NCI-H2227 treated with DMSO at 0.1 percent for 48 hours (cell line): ENCODE results near the gene ITGA8.
"Not testable (repeated sequence)": the region's sequence is repeated elsewhere in the genome, so short reads cannot be mapped to it uniquely, and the experiment has no call there.

Experiments
- DNase-seq: peaks from one replicate; lab custom pipeline; 2025; lab: John Stamatoyannopoulos, UW

ITGA8 gene

DNA sequence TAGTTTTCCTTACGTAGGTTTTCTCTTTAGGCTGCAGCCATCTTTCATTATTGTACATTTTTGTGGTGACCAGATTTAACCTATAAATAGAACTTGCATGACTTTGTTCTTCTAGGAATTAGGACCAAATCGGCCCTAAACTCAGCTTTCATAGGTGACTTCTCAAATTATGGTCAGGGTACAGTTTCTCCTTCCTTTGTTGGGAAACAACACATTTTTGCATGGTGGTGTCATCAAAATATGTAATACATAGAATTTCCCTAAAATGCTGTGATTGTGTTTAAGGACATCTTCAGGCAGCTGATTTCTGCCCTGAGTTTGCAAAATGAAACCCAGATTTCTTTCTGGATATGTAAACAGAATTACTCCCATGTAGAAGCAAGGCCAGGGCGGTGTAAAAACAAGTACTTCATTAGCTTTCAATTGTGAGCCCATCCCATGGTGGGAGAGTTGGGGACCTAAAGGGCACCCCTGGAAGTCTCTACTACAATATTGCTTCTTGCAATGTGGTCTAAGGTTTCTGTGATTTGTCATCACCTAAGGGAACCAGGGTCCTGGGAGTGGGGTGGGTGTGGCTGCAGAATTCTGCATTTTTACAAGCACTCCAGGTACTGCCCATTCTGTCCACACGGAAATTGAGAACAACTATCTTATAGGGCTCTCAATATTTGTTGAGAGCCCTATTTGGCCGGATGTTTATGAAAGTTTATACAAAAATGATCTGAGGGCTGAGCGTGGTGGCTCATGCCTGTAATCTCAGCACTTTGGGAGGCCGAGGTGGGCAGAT is 227.7 kb downstream of the ITGA8 start:
- DNase-seq: no peak

GRCh38 chr10:15489431-15489830 is 230.3 kb downstream of the ITGA8 start:
- DNase-seq: no peak

DNA sequence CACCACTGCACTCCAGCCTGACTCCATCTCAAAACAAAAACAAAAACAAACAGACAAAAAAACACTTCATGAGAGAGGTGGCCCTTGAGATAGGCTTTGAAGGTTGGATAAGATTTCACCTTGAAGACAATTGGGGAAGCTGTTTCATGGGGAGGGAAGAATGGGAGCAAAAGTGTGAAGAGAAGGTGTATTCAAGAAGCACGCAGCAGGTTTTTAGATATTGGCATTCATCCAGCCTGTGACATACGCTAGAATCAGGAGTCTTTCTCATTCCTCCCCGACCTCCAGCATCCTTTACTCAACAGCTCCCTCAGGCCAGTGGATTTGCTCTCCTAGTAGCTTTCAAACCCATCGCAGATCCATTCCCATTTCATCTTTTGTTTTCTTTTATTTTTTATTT is 232.3 kb downstream of the ITGA8 start:
- DNase-seq: no peak

DNA sequence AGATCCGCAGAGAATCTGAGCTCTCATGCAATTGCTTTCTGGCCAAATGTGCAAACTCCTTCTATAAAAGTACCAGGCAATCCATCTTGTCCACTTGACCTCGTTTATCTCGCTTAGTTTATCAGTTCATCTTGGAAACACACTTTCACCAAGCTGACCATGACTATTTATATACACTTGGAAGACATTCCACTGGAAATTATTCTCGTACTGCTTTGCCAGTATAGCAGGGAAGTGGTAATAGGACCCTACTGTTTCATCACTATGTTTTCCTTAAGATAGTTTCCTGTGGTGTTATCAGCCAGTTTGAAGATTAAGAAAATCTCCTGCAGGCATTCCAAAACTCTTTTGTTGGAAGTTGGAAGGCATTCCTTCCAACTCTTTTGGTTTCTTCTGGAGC is 233.3 kb downstream of the ITGA8 start:
- no peak for DNase-seq

DNA sequence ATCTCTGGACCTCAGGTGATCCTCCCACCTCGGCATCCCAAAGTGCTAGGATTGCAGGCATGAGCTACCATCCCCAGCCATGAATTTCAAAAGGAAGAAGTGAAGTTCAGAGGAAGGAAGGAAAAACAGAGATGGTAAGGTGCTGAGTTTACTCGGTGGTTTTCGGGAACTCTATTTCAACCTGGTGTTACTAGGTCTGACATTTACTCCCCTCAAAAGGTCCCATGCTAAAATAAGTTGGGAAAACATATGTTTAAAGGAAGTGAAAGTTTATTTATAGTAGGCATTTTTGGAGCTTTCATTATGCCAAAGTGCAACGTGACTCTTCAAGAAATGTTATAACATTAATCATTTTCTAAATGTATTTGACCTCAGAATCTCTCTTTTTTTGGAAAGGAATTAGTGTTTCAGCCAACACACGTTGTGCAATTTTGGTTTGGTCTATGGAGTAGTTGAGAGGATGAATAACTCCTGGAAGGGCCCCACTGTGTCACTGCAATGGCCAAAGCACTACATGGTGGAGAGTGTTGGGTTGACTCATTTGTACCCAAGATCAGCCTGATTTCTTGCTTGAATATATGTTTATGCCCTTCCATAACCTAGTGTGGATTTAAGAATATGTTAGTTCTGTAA is 233.9 kb downstream of the ITGA8 start:
- no peak for DNase-seq

- no peak for DNase-seq
Observed at GRCh38 chr10:15485027-15485426, 234.7 kb downstream of the ITGA8 start.

GRCh38 chr10:15484128-15484527 is 235.6 kb downstream of the ITGA8 start:
- no peak for DNase-seq

DNA sequence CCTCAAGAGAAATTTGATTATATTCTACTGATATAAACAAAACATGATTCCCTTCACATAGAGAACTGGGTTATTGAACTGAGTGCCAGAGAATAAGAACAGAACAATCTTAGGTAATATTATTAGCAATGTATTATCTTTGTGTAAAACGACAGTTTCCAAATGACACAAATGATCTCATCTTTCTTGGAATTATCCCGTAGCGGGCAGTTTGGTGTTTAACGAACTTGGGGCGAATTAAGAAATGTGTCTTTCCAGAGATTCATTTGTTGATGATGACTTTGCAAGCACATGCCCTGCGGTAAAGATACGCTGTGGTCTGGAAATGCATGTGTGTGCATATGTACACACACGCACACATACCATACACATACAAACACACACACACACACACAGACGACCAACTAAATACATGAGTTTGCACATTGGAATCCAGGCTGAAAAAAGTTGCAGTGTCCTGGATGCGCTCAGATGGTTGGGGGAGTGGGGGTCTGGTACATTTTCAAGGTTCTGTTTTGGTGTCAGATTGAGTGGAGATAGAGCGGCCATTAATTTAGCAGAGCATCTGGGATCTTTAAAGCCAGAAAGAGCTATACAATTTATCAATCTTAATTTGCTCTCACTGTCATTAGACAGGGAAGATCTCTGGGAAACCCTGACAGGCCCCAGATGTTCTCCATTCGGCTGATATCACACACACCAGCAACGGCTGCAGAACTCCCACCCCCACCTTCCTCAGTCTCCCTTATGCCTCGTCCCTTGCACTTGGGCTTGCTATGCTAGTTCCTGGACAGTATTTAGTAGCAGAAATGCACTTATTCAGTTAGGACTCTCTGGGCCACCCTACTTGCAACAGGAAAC is 236.3 kb downstream of the ITGA8 start:
- DNase-seq: no peak

DNA sequence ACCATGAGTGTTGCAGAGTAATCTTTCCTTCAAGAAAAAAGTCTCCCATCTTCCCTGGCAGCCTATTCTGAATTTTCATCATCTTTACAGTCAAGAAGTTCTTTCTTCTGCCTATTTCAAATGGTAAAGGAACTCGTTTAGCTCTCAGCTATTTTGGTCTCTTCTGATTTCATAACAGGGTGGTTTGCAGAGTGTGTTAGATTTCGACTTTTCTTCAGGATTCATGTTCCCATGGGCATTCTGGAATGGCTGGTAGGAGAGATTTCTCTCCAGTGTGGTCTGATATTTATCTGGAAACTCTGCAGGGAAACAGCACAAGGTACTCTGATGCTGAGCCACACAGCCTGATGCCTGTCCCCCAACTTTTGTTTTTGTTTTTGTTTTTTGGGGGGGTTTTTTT is 237.6 kb downstream of the ITGA8 start:
- DNase-seq: no peak

- DNase-seq: no peak
Observed at GRCh38 chr10:15478950-15479349, 240.8 kb downstream of the ITGA8 start.

GRCh38 chr10:15478429-15478828 is 241.3 kb downstream of the ITGA8 start:
- DNase-seq: no peak

- no peak for DNase-seq
Observed at GRCh38 chr10:15476337-15476736, 243.4 kb downstream of the ITGA8 start.

DNA sequence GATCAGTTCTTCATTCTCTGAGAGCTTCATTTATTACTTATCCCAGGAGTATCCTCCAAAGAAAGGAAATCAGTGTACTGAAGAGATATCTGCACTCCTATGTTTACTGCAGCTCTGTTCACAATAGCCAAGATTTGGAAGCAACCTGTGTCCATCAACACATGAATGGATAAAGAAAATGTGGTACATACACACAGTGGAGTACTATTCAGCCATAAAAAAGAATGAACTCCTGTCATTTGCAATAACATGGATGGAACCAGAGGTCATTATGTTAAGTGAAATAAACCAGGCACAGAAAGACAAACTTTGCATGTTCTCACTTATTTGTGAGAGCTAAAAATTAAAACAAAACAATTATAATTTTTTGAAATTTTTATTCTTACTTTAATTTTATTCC is 244.3 kb downstream of the ITGA8 start:
- DNase-seq: not testable (repeated sequence)

- no peak for DNase-seq
Observed at GRCh38 chr10:15474671-15475070, 245.1 kb downstream of the ITGA8 start.

DNA sequence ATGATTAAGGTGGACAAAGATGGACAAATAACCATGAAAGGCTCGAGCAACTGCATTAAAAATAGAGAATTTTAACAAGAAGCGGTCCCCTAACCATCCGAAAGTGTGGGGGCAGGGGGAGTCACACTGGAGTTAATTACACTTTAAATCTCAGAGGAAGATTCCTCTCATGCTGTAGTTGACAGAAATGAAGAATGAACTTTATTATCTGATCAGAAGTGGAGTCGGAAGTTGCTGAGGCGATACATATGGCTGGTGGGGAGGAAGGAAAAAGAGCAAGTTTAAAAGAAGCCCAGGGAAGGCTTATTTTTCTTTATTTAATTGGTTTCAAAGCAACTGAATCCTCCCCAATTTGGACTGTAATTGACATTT is 246.3 kb downstream of the ITGA8 start:
- no peak for DNase-seq

- DNase-seq: no peak
Observed at GRCh38 chr10:15472431-15473395, 247.0 kb downstream of the ITGA8 start.

DNA sequence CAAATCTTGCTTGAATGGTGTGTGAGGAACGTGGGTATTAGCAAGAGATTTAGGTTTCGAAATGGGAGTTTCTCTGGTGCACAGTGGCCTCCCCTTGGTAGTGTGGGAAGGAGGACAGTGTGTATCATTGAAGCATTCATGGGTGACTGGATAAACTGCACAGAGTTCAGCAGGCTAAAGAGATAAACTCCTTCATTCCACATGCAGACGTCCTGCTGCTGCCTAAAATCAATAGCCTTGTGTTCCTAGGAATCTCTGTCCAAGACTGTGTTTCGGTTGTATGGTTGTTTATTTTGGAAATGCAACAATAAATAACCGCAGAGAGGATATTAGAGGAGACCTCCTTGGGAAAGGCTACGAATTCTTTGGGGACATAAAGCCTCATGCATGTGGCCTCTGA is 247.7 kb downstream of the ITGA8 start:
- no peak for DNase-seq

GRCh38 chr10:15469111-15469510 is 250.6 kb downstream of the ITGA8 start:
- no peak for DNase-seq

- DNase-seq: no peak
Observed at GRCh38 chr10:15464381-15464780, 255.3 kb downstream of the ITGA8 start.
